HTR-8/SVneo (cell line): ENCODE data around the gene ARL1.
"Not testable (repeated sequence)": the region's sequence is repeated elsewhere in the genome, so short reads cannot be mapped to it uniquely, and the experiment has no call there.

ENCODE experiments used
- DNase-seq: peaks from one replicate; pipeline ENCODE4 v3.0.0; 2011; ENCODE audit warnings: low spot score, mixed read lengths; ENCODE audit not compliant: insufficient read length
- FAIRE-seq: peaks from 2 replicates; lab custom pipeline; 2011; peaks lifted over from hg19 to GRCh38; lab: Jason Lieb, UNC

The ARL1 gene

GRCh38 chr12:101407436-101408345, at the start of gene ARL1:
Gene ARL1, minus strand, starts transcription at chr12:101407772. Its CDS starts 127 bp downstream, at chr12:101407645.
- peak; percentile 82 for DNase-seq
- FAIRE-seq: peak; percentile 71

GRCh38 chr12:101455685-101456084, 48.1 kb upstream of the ARL1 start:
- no peak for DNase-seq
- no peak for FAIRE-seq

- no peak for DNase-seq
- no peak for FAIRE-seq
Measured at GRCh38 chr12:101441461-101442224, 34.1 kb upstream of the ARL1 start.

GRCh38 chr12:101439236-101439635, 31.7 kb upstream of the ARL1 start:
- FAIRE-seq (no peak), DNase-seq (no peak)

GRCh38 chr12:101436136-101436535, 28.6 kb upstream of the ARL1 start:
- FAIRE-seq: no peak
- no peak for DNase-seq

- DNase-seq (no peak), FAIRE-seq (no peak)
Measured at GRCh38 chr12:101430456-101430855, 22.9 kb upstream of the ARL1 start.

GRCh38 chr12:101424620-101425019, 17.0 kb upstream of the ARL1 start:
- no peak for FAIRE-seq
- DNase-seq: no peak

GRCh38 chr12:101422066-101422465, 14.5 kb upstream of the ARL1 start:
- not testable (repeated sequence) for FAIRE-seq, DNase-seq

GRCh38 chr12:101415228-101415627, 7.7 kb upstream of the ARL1 start:
- FAIRE-seq (no peak), DNase-seq (no peak)

- FAIRE-seq (no peak), DNase-seq (peak; percentile 32)
Measured at GRCh38 chr12:101414533-101415119, 7.1 kb upstream of the ARL1 start.

- not testable (repeated sequence) for DNase-seq, FAIRE-seq
Measured at GRCh38 chr12:101410169-101410568, 2.6 kb upstream of the ARL1 start.

GRCh38 chr12:101407049-101407435, 530 bp downstream of the ARL1 start:
- FAIRE-seq (no peak), DNase-seq (no peak)

- not testable (repeated sequence) for FAIRE-seq, DNase-seq
Measured at GRCh38 chr12:101391181-101391580, 16.4 kb downstream of the ARL1 start.

- DNase-seq (no peak), FAIRE-seq (no peak)
Measured at GRCh38 chr12:101379149-101379548, 28.4 kb downstream of the ARL1 start.

- DNase-seq (no peak), FAIRE-seq (no peak)
Measured at GRCh38 chr12:101375573-101375972, 32.0 kb downstream of the ARL1 start.

- FAIRE-seq (no peak), DNase-seq (no peak)
Measured at GRCh38 chr12:101372431-101372830, 35.1 kb downstream of the ARL1 start.

GRCh38 chr12:101368016-101368415, 39.6 kb downstream of the ARL1 start:
- DNase-seq: no peak

GRCh38 chr12:101361455-101361854, 46.1 kb downstream of the ARL1 start:
- DNase-seq: no peak

More at GRCh38 chr12:101368016-101368415, 39.6 kb downstream of the ARL1 start:
- FAIRE-seq: no peak

GRCh38 chr12:101356794-101357193, 50.8 kb downstream of the ARL1 start:
- FAIRE-seq: no peak
- no peak for DNase-seq

More at GRCh38 chr12:101361455-101361854, 46.1 kb downstream of the ARL1 start:
- no peak for FAIRE-seq

GRCh38 chr12:101351682-101352081, 55.9 kb downstream of the ARL1 start:
- DNase-seq: no peak

GRCh38 chr12:101343893-101344292, 63.7 kb downstream of the ARL1 start:
- FAIRE-seq: no peak
- no peak for DNase-seq

More at GRCh38 chr12:101351682-101352081, 55.9 kb downstream of the ARL1 start:
- FAIRE-seq: no peak
